HepG2 (cell line): Measurements from ENCODE around the gene POU3F1. TPM values are rescaled to one million over a fixed set of nuclear protein-coding genes. Genes with fewer than 3 reads are reported as not detected.

ENCODE experiments used
- ATAC-seq: fragments of 200-7000 bp; cut with Tn5 transposase; 3 replicates; pipeline ENCODE4 v1.9.1; 2020; ENCODE audit warnings: mild to moderate bottlenecking, moderate library complexity
- BruUV-seq: library from RNA; stranded (reverse); fragments of 400-500 nt; replicated peaks from 2 replicates; lab custom pipeline; 2021; lab: Mats Ljungman, UMichigan
- CTCF ChIA-PET: fragments of 300-600 bp; formaldehyde crosslinking; extraction: SDS; loops from one replicate; lab custom pipeline; 2021; ENCODE audit warnings: low total read pairs, inconsistent platforms, low intra/inter-chr PET ratio; lab: Yijun Ruan, JAX
- POLR2A ChIA-PET: fragments of 350-600 bp; sonication (Branson Sonifier 250); formaldehyde crosslinking; loops from one replicate; lab custom pipeline; 2020; ENCODE audit warnings: antibody characterized with exemption, inconsistent platforms; lab: Yijun Ruan, JAX
- DNase-seq: peaks from one replicate; pipeline ENCODE4 v3.0.0-alpha.2; 2015; ENCODE audit warnings: low spot score
- FAIRE-seq: peaks from 3 replicates; lab custom pipeline; 2011; peaks lifted over from hg19 to GRCh38; lab: Jason Lieb, UNC
- H2AFZ ChIP-seq: one replicate; pipeline ENCODE4 v1.6.1; 2011; ENCODE audit warnings: low read length, inconsistent platforms
- H3K27ac ChIP-seq: fragments of 300-600 bp; 3 replicates; pipeline ENCODE4 v1.8.0; 2011; ENCODE audit warnings: mixed run types, mild to moderate bottlenecking, mixed read lengths, low read length, inconsistent platforms; ENCODE audit not compliant: insufficient read depth; ENCODE audit errors: extremely low read length
- H3K27me3 ChIP-seq, 2 experiments: fragments of 200-600 bp in 1 of 2; 2 replicates in 1 of 2; 3 replicates in 1 of 2; pipeline versions ENCODE4 v1.6.0 to v1.8.0; 2011; ENCODE audit warnings: low read length in 2 of 2, mild to moderate bottlenecking in 2 of 2, moderate library complexity in 2 of 2, inconsistent platforms in 1 of 2; ENCODE audit not compliant: insufficient read depth in 2 of 2, control insufficient read depth in 1 of 2
- H3K36me3 ChIP-seq, 2 experiments: fragments of 200-600 bp in 1 of 2; replicated peaks in 1 of 2; 2 replicates in 1 of 2; 3 replicates in 1 of 2; pipeline versions ENCODE4 v1.5.1 to v1.8.0; 2011; ENCODE audit warnings: low read length in 2 of 2, inconsistent platforms in 1 of 2; ENCODE audit not compliant: insufficient read depth in 2 of 2, control insufficient read depth in 1 of 2
- H3K4me1 ChIP-seq: 2 replicates; pipeline ENCODE4 v1.5.1; 2012; ENCODE audit warnings: low read length, inconsistent platforms; ENCODE audit not compliant: insufficient read depth
- H3K4me2 ChIP-seq: 2 replicates; pipeline ENCODE4 v1.6.0; 2011; ENCODE audit warnings: low read depth, low read length, inconsistent platforms
- H3K4me3 ChIP-seq, 3 experiments: fragments of 200-600 bp in 1 of 3; sonication (generic), shearing (Covaris generic) in 1 of 3; replicated peaks in 1 of 3; 2 replicates each; pipeline ENCODE4 v1.5.1; 2011 to 2016; ENCODE audit warnings: low read length in 3 of 3, inconsistent platforms in 2 of 3, low read depth in 2 of 3, mild to moderate bottlenecking in 2 of 3, control low read depth in 1 of 3, mixed read lengths in 1 of 3; ENCODE audit not compliant: insufficient read depth in 1 of 3
- H3K79me2 ChIP-seq: one replicate; pipeline ENCODE4 v1.6.1; 2011; ENCODE audit warnings: low read length, inconsistent platforms; ENCODE audit not compliant: insufficient read depth
- H3K9ac ChIP-seq: 2 replicates; pipeline ENCODE4 v1.6.0; 2011; ENCODE audit warnings: mild to moderate bottlenecking, low read depth, low read length, inconsistent platforms; ENCODE audit not compliant: insufficient read depth
- H3K9me3 ChIP-seq: 2 replicates; pipeline ENCODE4 v1.5.1; 2012; ENCODE audit warnings: mild to moderate bottlenecking, low read length
- H4K20me1 ChIP-seq: 2 replicates; pipeline ENCODE4 v1.6.0; 2011; ENCODE audit warnings: inconsistent platforms, mild to moderate bottlenecking, low read length, moderate library complexity; ENCODE audit not compliant: insufficient read depth
- ATF6 ChIP-seq: sonication (generic); formaldehyde crosslinking; conservative IDR thresholded peaks from 2 replicates; pipeline ENCODE4 v1.4.0; 2020; ENCODE audit warnings: missing genetic modification reagents
- CREB3 ChIP-seq: sonication (generic); formaldehyde crosslinking; IDR thresholded peaks from 2 replicates; pipeline ENCODE4 v1.5.0; 2020; ENCODE audit warnings: missing genetic modification reagents
- ETV5 ChIP-seq: IDR thresholded peaks from 2 replicates; pipeline ENCODE4 v1.6.1; 2018; ENCODE audit warnings: missing biosample characterization, missing genetic modification reagents, inconsistent platforms, borderline replicate concordance
- FOXP1 ChIP-seq, 2 experiments: fragments of 450-650 bp in 1 of 2; IDR thresholded peaks; 2 replicates each; pipeline ENCODE4 v1.6.1; 2017 to 2018; ENCODE audit warnings: antibody characterized with exemption in 1 of 2
- GTF2F1 ChIP-seq: fragments of 150-350 bp; IDR thresholded peaks from 2 replicates; pipeline ENCODE4 v1.6.1; 2014; ENCODE audit warnings: low read length
- HHEX ChIP-seq: IDR thresholded peaks from 2 replicates; pipeline ENCODE4 v1.6.1; 2016; ENCODE audit warnings: control low read depth
- JDP2 ChIP-seq: sonication (generic); formaldehyde crosslinking; IDR thresholded peaks from 2 replicates; pipeline ENCODE4 v1.8.1; 2022; ENCODE audit warnings: missing genetic modification reagents, borderline replicate concordance
- KLF15 ChIP-seq: sonication (generic); formaldehyde crosslinking; IDR thresholded peaks from 2 replicates; pipeline ENCODE4 v1.8.1; 2023; ENCODE audit warnings: borderline replicate concordance, mild to moderate bottlenecking, inconsistent platforms, missing genetic modification reagents, mixed read lengths
- MAX ChIP-seq: IDR thresholded peaks from 2 replicates; pipeline ENCODE4 v1.6.1; 2012; ENCODE audit warnings: inconsistent platforms
- RBM39 ChIP-seq: fragments of 200-400 bp; formaldehyde crosslinking; IDR thresholded peaks from one replicate; pipeline ENCODE4 v1.6.1; 2018; ENCODE audit warnings: antibody characterized with exemption, mild to moderate bottlenecking, low read depth, low read length; ENCODE audit not compliant: poor library complexity, severe bottlenecking
- RNF2 ChIP-seq: fragments of 450-650 bp; conservative IDR thresholded peaks from 2 replicates; pipeline ENCODE4 v1.6.1; 2016; ENCODE audit warnings: low read depth
- SIX1 ChIP-seq: sonication (generic); formaldehyde crosslinking; IDR thresholded peaks from 2 replicates; pipeline ENCODE4 v1.4.0; 2020; ENCODE audit warnings: missing genetic modification reagents, borderline replicate concordance
- SRY ChIP-seq: sonication (generic); formaldehyde crosslinking; IDR thresholded peaks from 2 replicates; pipeline ENCODE4 v1.8.0; 2022; ENCODE audit warnings: mild to moderate bottlenecking, missing genetic modification reagents
- TBP ChIP-seq: sonication (generic); formaldehyde crosslinking; IDR thresholded peaks from 2 replicates; pipeline ENCODE4 v1.5.0; 2020; ENCODE audit warnings: missing genetic modification reagents
- TEAD2 ChIP-seq: sonication (generic); formaldehyde crosslinking; IDR thresholded peaks from 2 replicates; pipeline ENCODE4 v1.9.0; 2021; ENCODE audit warnings: missing genetic modification reagents
- ZBTB26 ChIP-seq: IDR thresholded peaks from 2 replicates; pipeline ENCODE4 v1.6.1; 2016; ENCODE audit warnings: missing compliant biosample characterization, missing genetic modification reagents, borderline replicate concordance
- ZNF281 ChIP-seq: sonication (generic); formaldehyde crosslinking; IDR thresholded peaks from 2 replicates; pipeline ENCODE4 v1.4.0; 2020; ENCODE audit warnings: missing genetic modification reagents, borderline replicate concordance
- ZNF564 ChIP-seq: sonication (generic); formaldehyde crosslinking; IDR thresholded peaks from 2 replicates; pipeline ENCODE4 v1.8.1; 2023; ENCODE audit warnings: mild to moderate bottlenecking, missing genetic modification reagents
- WGBS: methylation state at CpG from one replicate; pipeline ENCODE4 v1.1.6; 2017; ENCODE audit warnings: low lambda C conversion rate; 5-methylcytosine and 5-hydroxymethylcytosine counted together
- in situ Hi-C: cut with HindIII; loops from 2 replicates; pipeline ENCODE4 v1.10.0; 2017; ENCODE audit warnings: low pct_unique_long_range_greater_than_20kb; ENCODE audit not compliant: extremely low pct_ligation_motif_present
- intact Hi-C: fragments of 100-400 bp; cut with micrococcal nuclease; formaldehyde crosslinking; loops from one replicate; pipeline ENCODE4 v1.10.0; 2022; ENCODE audit not compliant: unreplicated experiment
- polyA plus RNA-seq, 8 experiments: library from polyadenylated mRNA; depleted of rRNA in 3 of 8; stranded (reverse) in 7 of 8; unstranded in 1 of 8; fragments of >200 nt; fragmentation: Illumina TruSeq in 4 of 8; extraction: Trizol in 4 of 8; gene quantifications; 2 replicates each; pipeline versions ENCODE4 v1.2.1 to v1.2.3, GENCODE V29; 2011 to 2016; ENCODE audit warnings: low read depth in 4 of 8, missing spikeins in 1 of 8, mixed read lengths in 1 of 8; ENCODE audit not compliant: insufficient read depth in 1 of 8
- total RNA-seq, 5 experiments: library from RNA; depleted of rRNA; stranded (reverse); fragments of >200 nt; fragmentation: Illumina TruSeq; extraction: Trizol; gene quantifications; 2 replicates each; pipeline ENCODE4 v1.2.3, GENCODE V29; 2016; ENCODE audit warnings: low read depth in 1 of 5

Gene POU3F1
- total and polyA plus RNA-seq, 2 of the 13 experiments (the other 11 are each of a cell fraction or from before 2014, with no cell fraction given) = not detected

- TF ChIP-seq CREB3 (CRISPR knock-in tag) (no peak), TBP (CRISPR knock-in tag) (no peak), RBM39 (no peak), HHEX (no peak), ETV5 (CRISPR knock-in tag) (no peak), ZNF564 (CRISPR knock-in tag) (no peak), JDP2 (CRISPR knock-in tag) (no peak), TEAD2 (CRISPR knock-in tag) (no peak), FOXP1 (IDR thresholded peaks at IDR 0.05) (no peak), FOXP1 (CRISPR knock-in tag; IDR thresholded peaks at IDR 0.05) (no peak), KLF15 (no peak), MAX (no peak), ATF6 (no peak), ZNF281 (no peak), SRY (no peak), GTF2F1 (no peak), RNF2 (no peak), SIX1 (no peak), ZBTB26 (CRISPR knock-in tag) (no peak)
- H3K9me3 ChIP-seq = no peaks in the 10 kb centered on the region
- in situ Hi-C loops (no loop called here), intact Hi-C loops (no loop called here)
- H2AFZ ChIP-seq = no peak overlapping the region
- CTCF ChIA-PET = no interaction called here
- H3K4me1 ChIP-seq = 0 out of 2 replicates have a peak, but pooled peaks cover 8% of the 10 kb centered on the region
- H3K36me3 ChIP-seq = no peaks in the 10 kb centered on the region
- no peak overlapping the region for H3K27ac ChIP-seq
- no peak for FAIRE-seq
- peaks cover 0 to 6% of the 10 kb centered on the region in 2 experiments; a peak in 2 of 5 replicates for H3K27me3 ChIP-seq
- no peak for DNase-seq
- H3K9ac ChIP-seq = no peak overlapping the region
- POLR2A ChIA-PET = no interaction called here
- no peak overlapping the region for H3K4me3 ChIP-seq
- no peaks in the 10 kb centered on the region for H3K79me2 ChIP-seq
- 28% methylated on average over 4 of the region's 4 CpGs for WGBS
- no peaks in the 10 kb centered on the region for H4K20me1 ChIP-seq
- ATAC-seq = no peak
- BruUV-seq = no TSS peak
- no peak overlapping the region for H3K4me2 ChIP-seq
These were observed 9.4 kb upstream of the POU3F1 start for GRCh38 chr1:38055965-38056364.
